ENCODE measurements around the gene PXDC1. TPM values are rescaled to one million over a fixed set of nuclear protein-coding genes. Genes with fewer than 3 reads are reported as not detected.

PXDC1 gene
- total RNA-seq, 1 experiment from 2014 or later = 42.9 TPM

- CTCF ChIA-PET = interaction anchor here (0.6 kb wide), 1 partner anchor 112 kb away, joined by 3 read pairs; no protein-coding TSS in a partner anchor
- H3K27ac Mint-ChIP-seq (ENCODE audit: unreplicated experiment) = no peak overlapping the region
Observed at GRCh38 chr6:3719462-3720308, 31.8 kb downstream of the PXDC1 start.

GRCh38 chr6:3718407-3718806 lies 33.1 kb downstream of the PXDC1 start:
- BruUV-seq (replicated peaks) = no TSS peak
- Mint-ChIP-seq H3K27ac (ENCODE audit: unreplicated experiment) (no peak overlapping the region), H3K4me1 (ENCODE audit: low read depth, unreplicated experiment) (peaks cover 6% of the 10 kb centered on the region), H3K9me3 (ENCODE audit: unreplicated experiment) (peaks cover 15% of the 10 kb centered on the region), H3K4me3 (ENCODE audit: unreplicated experiment) (no peak overlapping the region), H3K27me3 (ENCODE audit: insufficient read depth, unreplicated experiment) (no peaks in the 10 kb centered on the region), H3K36me3 (ENCODE audit: insufficient read depth, unreplicated experiment) (peaks cover 34% of the 10 kb centered on the region)
- TF ChIP-seq CTCF (IDR thresholded peaks at IDR 0.05; ENCODE audit: insufficient read depth in 1 of 2, low read depth in 1 of 2, low read length in 1 of 2, severe bottlenecking in 1 of 2, unreplicated experiment in 1 of 2) = no peak
- Histone ChIP-seq H3K4me1 (no peaks in the 10 kb centered on the region), H3K36me3 (ENCODE audit: control insufficient read depth, insufficient read depth, low read length) (peaks cover 2% of the 10 kb centered on the region; the same call in 1 of the 2 replicates), H3K9me3 (no peaks in the 10 kb centered on the region), H3K27me3 (replicated peaks; ENCODE audit: control insufficient read depth, insufficient read depth, low read length) (no peaks in the 10 kb centered on the region), H3K4me3 (ENCODE audit: low read depth, low read length) (no peak overlapping the region)
- ChIA-PET CTCF (no interaction called here), POLR2A (no interaction called here)
- intact Hi-C loops (cut with micrococcal nuclease; ENCODE audit: unreplicated experiment) = no loop called here
- no peak for DNase-seq

More at GRCh38 chr6:3719462-3720308, 31.8 kb downstream of the PXDC1 start:
- H3K9me3 Mint-ChIP-seq (ENCODE audit: unreplicated experiment) = peaks cover 15% of the 10 kb centered on the region
- no peaks in the 10 kb centered on the region for H3K4me1 Mint-ChIP-seq (ENCODE audit: low read depth, unreplicated experiment)
- peaks cover 42% of the 10 kb centered on the region for H3K36me3 Mint-ChIP-seq (ENCODE audit: insufficient read depth, unreplicated experiment)
- H3K36me3 ChIP-seq (ENCODE audit: control insufficient read depth, insufficient read depth, low read length) = peaks cover 2% of the 10 kb centered on the region; the same call in 1 of the 2 replicates
- H3K4me3 ChIP-seq (ENCODE audit: low read depth, low read length) = no peak overlapping the region
- intact Hi-C loops (cut with micrococcal nuclease; ENCODE audit: unreplicated experiment) = no loop called here
- TF ChIP-seq CTCF (IDR thresholded peaks at IDR 0.05; ENCODE audit: insufficient read depth in 1 of 2, low read depth in 1 of 2, low read length in 1 of 2, severe bottlenecking in 1 of 2, unreplicated experiment in 1 of 2) = no peak
- POLR2A ChIA-PET = no interaction called here
- no peaks in the 10 kb centered on the region for H3K27me3 ChIP-seq (replicated peaks; ENCODE audit: control insufficient read depth, insufficient read depth, low read length)
- no peak for DNase-seq
- H3K27me3 Mint-ChIP-seq (ENCODE audit: insufficient read depth, unreplicated experiment) = no peaks in the 10 kb centered on the region
- no peaks in the 10 kb centered on the region for H3K9me3 ChIP-seq
- H3K4me1 ChIP-seq = no peaks in the 10 kb centered on the region
- H3K4me3 Mint-ChIP-seq (ENCODE audit: unreplicated experiment) = no peak overlapping the region
- no TSS peak for BruUV-seq (replicated peaks)

- intact Hi-C loops (cut with micrococcal nuclease; ENCODE audit: unreplicated experiment) = no loop called here
- TF ChIP-seq CTCF (IDR thresholded peaks at IDR 0.05; ENCODE audit: insufficient read depth in 1 of 2, low read depth in 1 of 2, low read length in 1 of 2, severe bottlenecking in 1 of 2, unreplicated experiment in 1 of 2) = no peak
- H3K36me3 Mint-ChIP-seq (ENCODE audit: insufficient read depth, unreplicated experiment) = peaks cover 18% of the 10 kb centered on the region
- Histone ChIP-seq H3K27me3 (replicated peaks; ENCODE audit: control insufficient read depth, insufficient read depth, low read length) (no peaks in the 10 kb centered on the region), H3K9me3 (no peaks in the 10 kb centered on the region), H3K4me1 (peaks cover 4% of the 10 kb centered on the region; the same call in 1 of the 2 replicates), H3K4me3 (ENCODE audit: low read depth, low read length) (no peak overlapping the region), H3K36me3 (ENCODE audit: control insufficient read depth, insufficient read depth, low read length) (no peaks in the 10 kb centered on the region)
- POLR2A ChIA-PET = no interaction called here
- CTCF ChIA-PET = no interaction called here
- BruUV-seq (replicated peaks) = no TSS peak
- H3K27ac Mint-ChIP-seq (ENCODE audit: unreplicated experiment) = no peak overlapping the region
- DNase-seq = no peak
- peaks cover 15% of the 10 kb centered on the region for H3K9me3 Mint-ChIP-seq (ENCODE audit: unreplicated experiment)
- H3K27me3 Mint-ChIP-seq (ENCODE audit: insufficient read depth, unreplicated experiment) = no peaks in the 10 kb centered on the region
- H3K4me1 Mint-ChIP-seq (ENCODE audit: low read depth, unreplicated experiment) = peaks cover 6% of the 10 kb centered on the region
- H3K4me3 Mint-ChIP-seq (ENCODE audit: unreplicated experiment) = no peak overlapping the region
Observed at GRCh38 chr6:3715285-3715684, 36.2 kb downstream of the PXDC1 start.
